ENCODE data around the gene CFAP74. TPM values are rescaled to one million over a fixed set of nuclear protein-coding genes. Genes with fewer than 3 reads are reported as not detected.

Gene CFAP74
- total and polyA plus RNA-seq, 2 of the 4 experiments (the other 2 are of a cell fraction) = not detected

DNA sequence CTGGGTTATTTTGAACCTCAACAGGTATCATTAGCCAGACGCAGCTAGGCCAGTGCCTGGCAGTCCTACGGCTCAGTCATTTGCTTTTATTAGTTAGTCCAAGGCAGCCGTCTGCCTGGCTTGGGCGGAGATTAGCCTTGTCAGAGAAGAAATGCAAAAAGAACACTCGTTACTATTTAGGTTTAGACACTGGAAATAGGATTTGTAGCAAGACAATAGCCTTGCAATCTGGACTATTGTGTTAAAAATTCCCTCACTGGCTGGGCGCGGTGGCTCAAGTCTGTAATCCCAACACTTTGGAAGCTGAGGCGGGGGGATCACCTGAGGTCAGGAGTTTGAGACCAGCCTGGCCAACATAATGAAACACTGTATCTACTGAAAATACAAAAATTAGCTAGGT lies 35.7 kb upstream of the CFAP74 start:
- peaks cover 5% of the 10 kb centered on the region; the same call in 1 of the 2 replicates for H3K9me3 ChIP-seq (ENCODE audit: control insufficient read depth, insufficient read depth, low read length)
- H3K36me3 ChIP-seq (ENCODE audit: control insufficient read depth, insufficient read depth, low read length) = no peaks in the 10 kb centered on the region
- no peak overlapping the region for H3K56ac ChIP-seq (ENCODE audit: extremely low read depth, insufficient read depth, low read length)
- DNase-seq (no peak), ATAC-seq (ENCODE audit: low read depth) (no peak)
- no peaks in the 10 kb centered on the region for H3K4me1 ChIP-seq (ENCODE audit: control insufficient read depth, insufficient read depth, low read length)
- H3K4me3 ChIP-seq (ENCODE audit: insufficient read depth, low read depth, low read length) = no peak overlapping the region
- ChIA-PET POLR2A (ENCODE audit: unreplicated experiment) (no interaction called here), CTCF (no interaction called here)
- H2BK5ac ChIP-seq (ENCODE audit: low read depth, low read length, poor library complexity, severe bottlenecking) = no peak overlapping the region
- no peak overlapping the region for H3K4me2 ChIP-seq (ENCODE audit: low read depth, low read length)
- no peak overlapping the region for H3K27ac ChIP-seq (ENCODE audit: insufficient read depth, low read length)
- intact Hi-C loops (cut with micrococcal nuclease) (no loop called here), in situ Hi-C loops (cut with MboI; ENCODE audit: low sequenced_read_pairs) (no loop called here), dilution Hi-C loops (cut with HindIII; ENCODE audit: low sequenced_read_pairs, unreplicated experiment) (no loop called here)
- H3K23ac ChIP-seq (ENCODE audit: low read depth, low read length) = no peak overlapping the region
- H3K9ac ChIP-seq (ENCODE audit: low read depth, low read length) = no peak overlapping the region
- TF ChIP-seq FOS (IDR thresholded peaks at IDR 0.05; ENCODE audit: low read depth, low read length) = no peak
- TF ChIP-seq MAZ (IDR thresholded peaks at IDR 0.05; ENCODE audit: borderline replicate concordance, low read depth, low read length) = no peak
- TF ChIP-seq, protein P1, sequence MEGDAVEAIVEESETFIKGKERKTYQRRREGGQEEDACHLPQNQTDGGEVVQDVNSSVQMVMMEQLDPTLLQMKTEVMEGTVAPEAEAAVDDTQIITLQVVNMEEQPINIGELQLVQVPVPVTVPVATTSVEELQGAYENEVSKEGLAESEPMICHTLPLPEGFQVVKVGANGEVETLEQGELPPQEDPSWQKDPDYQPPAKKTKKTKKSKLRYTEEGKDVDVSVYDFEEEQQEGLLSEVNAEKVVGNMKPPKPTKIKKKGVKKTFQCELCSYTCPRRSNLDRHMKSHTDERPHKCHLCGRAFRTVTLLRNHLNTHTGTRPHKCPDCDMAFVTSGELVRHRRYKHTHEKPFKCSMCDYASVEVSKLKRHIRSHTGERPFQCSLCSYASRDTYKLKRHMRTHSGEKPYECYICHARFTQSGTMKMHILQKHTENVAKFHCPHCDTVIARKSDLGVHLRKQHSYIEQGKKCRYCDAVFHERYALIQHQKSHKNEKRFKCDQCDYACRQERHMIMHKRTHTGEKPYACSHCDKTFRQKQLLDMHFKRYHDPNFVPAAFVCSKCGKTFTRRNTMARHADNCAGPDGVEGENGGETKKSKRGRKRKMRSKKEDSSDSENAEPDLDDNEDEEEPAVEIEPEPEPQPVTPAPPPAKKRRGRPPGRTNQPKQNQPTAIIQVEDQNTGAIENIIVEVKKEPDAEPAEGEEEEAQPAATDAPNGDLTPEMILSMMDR (conservative IDR thresholded peaks at IDR 0.05; ENCODE audit: low read depth, low read length) = no peak
- TF ChIP-seq SMC3 (IDR thresholded peaks at IDR 0.05; ENCODE audit: low read depth, low read length) = no peak
- TF ChIP-seq RAD21 (IDR thresholded peaks at IDR 0.05; ENCODE audit: low read length) = no peak
- TF ChIP-seq, protein P2, sequence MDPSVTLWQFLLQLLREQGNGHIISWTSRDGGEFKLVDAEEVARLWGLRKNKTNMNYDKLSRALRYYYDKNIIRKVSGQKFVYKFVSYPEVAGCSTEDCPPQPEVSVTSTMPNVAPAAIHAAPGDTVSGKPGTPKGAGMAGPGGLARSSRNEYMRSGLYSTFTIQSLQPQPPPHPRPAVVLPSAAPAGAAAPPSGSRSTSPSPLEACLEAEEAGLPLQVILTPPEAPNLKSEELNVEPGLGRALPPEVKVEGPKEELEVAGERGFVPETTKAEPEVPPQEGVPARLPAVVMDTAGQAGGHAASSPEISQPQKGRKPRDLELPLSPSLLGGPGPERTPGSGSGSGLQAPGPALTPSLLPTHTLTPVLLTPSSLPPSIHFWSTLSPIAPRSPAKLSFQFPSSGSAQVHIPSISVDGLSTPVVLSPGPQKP (IDR thresholded peaks at IDR 0.05; ENCODE audit: borderline replicate concordance, low read depth, low read length) = no peak
- no peak overlapping the region for H3K18ac ChIP-seq (ENCODE audit: low read depth, low read length)
- H2BK120ac ChIP-seq (ENCODE audit: low read depth, low read length) = no peak overlapping the region
- BruUV-seq (replicated peaks) = no TSS peak
- H4K8ac ChIP-seq (ENCODE audit: low read depth in 2 of 2, low read length in 2 of 2) = no peak overlapping the region
- H3K4ac ChIP-seq (ENCODE audit: low read depth, low read length) = no peak overlapping the region
- no peak overlapping the region for H2AK5ac ChIP-seq (ENCODE audit: low read depth, low read length)
- H4K20me1 ChIP-seq (ENCODE audit: insufficient read depth, low read length) = no peaks in the 10 kb centered on the region
- H2BK15ac ChIP-seq (ENCODE audit: low read depth, low read length) = no peak overlapping the region
- no peak overlapping the region for H4K91ac ChIP-seq (ENCODE audit: insufficient read depth, low read depth, low read length)
- H3K27me3 ChIP-seq (ENCODE audit: control insufficient read depth, insufficient read depth, low read length) = peaks cover 38% of the 10 kb centered on the region
- no peaks in the 10 kb centered on the region for H3K79me1 ChIP-seq (ENCODE audit: low read depth in 1 of 2, low read length in 2 of 2)
- H2AFZ ChIP-seq (replicated peaks; ENCODE audit: low read length, poor library complexity) = no peak overlapping the region
- H2AK9ac ChIP-seq (replicated peaks; ENCODE audit: low read depth, low read length, poor library complexity) = no peak overlapping the region
- no peak overlapping the region for H3K14ac ChIP-seq (replicated peaks; ENCODE audit: low read depth, low read length)
- H3K9me1 ChIP-seq (ENCODE audit: insufficient read depth, low read length) = no peaks in the 10 kb centered on the region
- H2BK20ac ChIP-seq (ENCODE audit: low read depth, low read length) = no peak overlapping the region
- H4K5ac ChIP-seq (ENCODE audit: low read depth, low read length) = no peak overlapping the region
- WGBS, 2 experiments (ENCODE audit: extremely low coverage in 2 of 2, insufficient read length in 1 of 2) = 28% methylated on average over 2 of the region's 8 CpGs; no CpG with 5 or more reads in 1 of the 2 experiments
